HepG2 (cell line): ENCODE data around the gene PPARA. TPM values are rescaled to one million over a fixed set of nuclear protein-coding genes. Genes with fewer than 3 reads are reported as not detected.

ENCODE experiments used
- ATAC-seq: fragments of 200-7000 bp; cut with Tn5 transposase; 3 replicates; pipeline ENCODE4 v1.9.1; 2020; ENCODE audit warnings: mild to moderate bottlenecking, moderate library complexity
- BruUV-seq: library from RNA; stranded (reverse); fragments of 400-500 nt; replicated peaks from 2 replicates; lab custom pipeline; 2021; lab: Mats Ljungman, UMichigan
- CTCF ChIA-PET: fragments of 300-600 bp; formaldehyde crosslinking; extraction: SDS; loops from one replicate; lab custom pipeline; 2021; ENCODE audit warnings: low total read pairs, inconsistent platforms, low intra/inter-chr PET ratio; lab: Yijun Ruan, JAX
- POLR2A ChIA-PET: fragments of 350-600 bp; sonication (Branson Sonifier 250); formaldehyde crosslinking; loops from one replicate; lab custom pipeline; 2020; ENCODE audit warnings: antibody characterized with exemption, inconsistent platforms; lab: Yijun Ruan, JAX
- DNase-seq: peaks from one replicate; pipeline ENCODE4 v3.0.0-alpha.2; 2015; ENCODE audit warnings: low spot score
- FAIRE-seq: peaks from 3 replicates; lab custom pipeline; 2011; peaks lifted over from hg19 to GRCh38; lab: Jason Lieb, UNC
- H2AFZ ChIP-seq: one replicate; pipeline ENCODE4 v1.6.1; 2011; ENCODE audit warnings: low read length, inconsistent platforms
- H3K27ac ChIP-seq: fragments of 300-600 bp; 3 replicates; pipeline ENCODE4 v1.8.0; 2011; ENCODE audit warnings: mixed run types, mild to moderate bottlenecking, mixed read lengths, low read length, inconsistent platforms; ENCODE audit not compliant: insufficient read depth; ENCODE audit errors: extremely low read length
- H3K27me3 ChIP-seq, 2 experiments: fragments of 200-600 bp in 1 of 2; 2 replicates in 1 of 2; 3 replicates in 1 of 2; pipeline versions ENCODE4 v1.6.0 to v1.8.0; 2011; ENCODE audit warnings: low read length in 2 of 2, mild to moderate bottlenecking in 2 of 2, moderate library complexity in 2 of 2, inconsistent platforms in 1 of 2; ENCODE audit not compliant: insufficient read depth in 2 of 2, control insufficient read depth in 1 of 2
- H3K36me3 ChIP-seq, 2 experiments: fragments of 200-600 bp in 1 of 2; replicated peaks in 1 of 2; 2 replicates in 1 of 2; 3 replicates in 1 of 2; pipeline versions ENCODE4 v1.5.1 to v1.8.0; 2011; ENCODE audit warnings: low read length in 2 of 2, inconsistent platforms in 1 of 2; ENCODE audit not compliant: insufficient read depth in 2 of 2, control insufficient read depth in 1 of 2
- H3K4me1 ChIP-seq: 2 replicates; pipeline ENCODE4 v1.5.1; 2012; ENCODE audit warnings: low read length, inconsistent platforms; ENCODE audit not compliant: insufficient read depth
- H3K4me2 ChIP-seq: 2 replicates; pipeline ENCODE4 v1.6.0; 2011; ENCODE audit warnings: low read depth, low read length, inconsistent platforms
- H3K4me3 ChIP-seq, 3 experiments: fragments of 200-600 bp in 1 of 3; sonication (generic), shearing (Covaris generic) in 1 of 3; replicated peaks in 1 of 3; 2 replicates each; pipeline ENCODE4 v1.5.1; 2011 to 2016; ENCODE audit warnings: low read length in 3 of 3, inconsistent platforms in 2 of 3, low read depth in 2 of 3, mild to moderate bottlenecking in 2 of 3, control low read depth in 1 of 3, mixed read lengths in 1 of 3; ENCODE audit not compliant: insufficient read depth in 1 of 3
- H3K79me2 ChIP-seq: one replicate; pipeline ENCODE4 v1.6.1; 2011; ENCODE audit warnings: low read length, inconsistent platforms; ENCODE audit not compliant: insufficient read depth
- H3K9ac ChIP-seq: 2 replicates; pipeline ENCODE4 v1.6.0; 2011; ENCODE audit warnings: mild to moderate bottlenecking, low read depth, low read length, inconsistent platforms; ENCODE audit not compliant: insufficient read depth
- H3K9me3 ChIP-seq: 2 replicates; pipeline ENCODE4 v1.5.1; 2012; ENCODE audit warnings: mild to moderate bottlenecking, low read length
- H4K20me1 ChIP-seq: 2 replicates; pipeline ENCODE4 v1.6.0; 2011; ENCODE audit warnings: inconsistent platforms, mild to moderate bottlenecking, low read length, moderate library complexity; ENCODE audit not compliant: insufficient read depth
- AGO2 ChIP-seq: fragments of 200-400 bp; formaldehyde crosslinking; optimal IDR thresholded peaks from 2 replicates; pipeline ENCODE3; 2017; ENCODE audit warnings: mild to moderate bottlenecking, low read depth, low read length, moderate library complexity
- BCLAF1 ChIP-seq: fragments of 450-650 bp; IDR thresholded peaks from 2 replicates; pipeline ENCODE4 v1.6.1; 2017; ENCODE audit warnings: mild to moderate bottlenecking
- CREB3 ChIP-seq: sonication (generic); formaldehyde crosslinking; IDR thresholded peaks from 2 replicates; pipeline ENCODE4 v1.5.0; 2020; ENCODE audit warnings: missing genetic modification reagents
- HCFC1 ChIP-seq: fragments of 150-350 bp; IDR thresholded peaks from 2 replicates; pipeline ENCODE4 v1.6.1; 2014; ENCODE audit warnings: low read depth, low read length
- POLR2G ChIP-seq: fragments of 200-400 bp; formaldehyde crosslinking; IDR thresholded peaks from 2 replicates; pipeline ENCODE4 v1.6.1; 2018; ENCODE audit warnings: mild to moderate bottlenecking, low read depth, low read length, moderate library complexity
- ZFYVE20 ChIP-seq: sonication (generic); formaldehyde crosslinking; IDR thresholded peaks from 2 replicates; pipeline ENCODE4 v1.8.0; 2023; ENCODE audit warnings: low read depth, mild to moderate bottlenecking, moderate library complexity, missing genetic modification reagents, borderline replicate concordance
- ZNF451 ChIP-seq: sonication (generic); formaldehyde crosslinking; IDR thresholded peaks from 2 replicates; pipeline ENCODE4 v1.5.0; 2020; ENCODE audit warnings: mild to moderate bottlenecking, missing genetic modification reagents
- ZSCAN12 ChIP-seq: sonication (generic); formaldehyde crosslinking; IDR thresholded peaks from 2 replicates; pipeline ENCODE4 v1.9.0; 2021; ENCODE audit warnings: mild to moderate bottlenecking, missing genetic modification reagents
- WGBS: methylation state at CpG from one replicate; pipeline ENCODE4 v1.1.6; 2017; ENCODE audit warnings: low lambda C conversion rate; 5-methylcytosine and 5-hydroxymethylcytosine counted together
- in situ Hi-C: cut with HindIII; loops from 2 replicates; pipeline ENCODE4 v1.10.0; 2017; ENCODE audit warnings: low pct_unique_long_range_greater_than_20kb; ENCODE audit not compliant: extremely low pct_ligation_motif_present
- intact Hi-C: fragments of 100-400 bp; cut with micrococcal nuclease; formaldehyde crosslinking; loops from one replicate; pipeline ENCODE4 v1.10.0; 2022; ENCODE audit not compliant: unreplicated experiment
- polyA plus RNA-seq, 8 experiments: library from polyadenylated mRNA; depleted of rRNA in 3 of 8; stranded (reverse) in 7 of 8; unstranded in 1 of 8; fragments of >200 nt; fragmentation: Illumina TruSeq in 4 of 8; extraction: Trizol in 4 of 8; gene quantifications; 2 replicates each; pipeline versions ENCODE4 v1.2.1 to v1.2.3, GENCODE V29; 2011 to 2016; ENCODE audit warnings: low read depth in 4 of 8, missing spikeins in 1 of 8, mixed read lengths in 1 of 8; ENCODE audit not compliant: insufficient read depth in 1 of 8
- total RNA-seq, 5 experiments: library from RNA; depleted of rRNA; stranded (reverse); fragments of >200 nt; fragmentation: Illumina TruSeq; extraction: Trizol; gene quantifications; 2 replicates each; pipeline ENCODE4 v1.2.3, GENCODE V29; 2016; ENCODE audit warnings: low read depth in 1 of 5
- TF ChIP-seq, protein P1 (sequence below): sonication (generic); formaldehyde crosslinking; conservative IDR thresholded peaks from 2 replicates; pipeline ENCODE4 v1.8.0; 2022; ENCODE audit warnings: mild to moderate bottlenecking, moderate library complexity, missing genetic modification reagents

PPARA gene
- total and polyA plus RNA-seq, 2 of the 13 experiments (the other 11 are each of a cell fraction or from before 2014, with no cell fraction given): 18.2 to 24.7 TPM

DNA sequence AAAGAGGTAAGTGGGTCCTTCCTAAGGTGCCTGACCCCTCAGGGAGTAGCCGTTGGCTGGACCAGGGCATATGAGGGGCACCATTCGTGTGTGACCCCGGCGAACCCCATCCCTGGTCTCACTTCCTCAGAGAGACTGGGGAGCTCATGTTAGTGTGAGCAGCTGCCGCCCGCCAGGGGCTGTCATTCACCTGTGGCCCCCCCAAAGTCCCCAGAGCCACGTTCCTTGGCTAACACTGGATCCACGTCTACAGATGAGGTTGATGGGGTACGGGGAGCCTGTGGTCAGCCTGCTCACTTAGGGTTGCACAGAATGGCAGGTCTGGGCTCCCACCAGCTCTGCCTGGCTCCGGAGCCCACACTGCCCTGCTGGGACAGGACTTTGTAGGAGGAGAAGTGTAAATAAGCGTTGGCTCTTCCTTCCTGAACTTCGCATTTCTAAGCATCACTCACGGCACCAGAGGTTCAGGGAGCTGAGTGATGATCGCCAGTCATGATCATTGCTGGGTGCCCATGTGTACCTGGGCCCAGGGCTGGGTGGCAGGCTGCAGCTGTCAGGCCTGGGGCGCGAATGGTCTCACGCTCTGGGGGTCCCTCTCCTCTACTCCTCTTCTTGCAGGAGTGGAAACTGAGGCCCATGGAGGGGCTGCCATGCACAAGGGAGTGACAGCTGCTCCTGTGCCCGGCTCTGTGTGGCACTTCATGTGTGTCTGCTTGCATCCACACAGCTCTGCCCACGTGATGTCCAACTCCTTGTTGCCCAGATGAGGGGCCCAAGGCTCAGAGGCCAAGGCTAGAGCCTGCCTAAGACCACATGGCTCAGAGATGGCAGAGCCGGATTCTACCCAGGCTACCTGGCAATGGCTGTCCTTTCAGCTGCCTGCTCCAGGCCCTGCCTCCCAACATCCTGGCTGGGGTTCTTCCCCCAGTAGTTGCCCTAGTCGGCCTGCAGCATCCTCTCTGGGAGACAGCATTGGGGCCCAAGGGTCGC lies 128.6 kb downstream of the PPARA start:
- FAIRE-seq (no peak), DNase-seq (no peak), ATAC-seq (no peak)
- no peak overlapping the region for H3K4me3 ChIP-seq
- POLR2A ChIA-PET: interaction anchor here (1.5 to 6.2 kb wide), 3 partner anchors 10 to 17 kb away, joined by 3 to 41 read pairs (median 9); partner anchors contain the start of genes GTSE1 and TTC38
- H3K4me1 ChIP-seq: no peaks in the 10 kb centered on the region
- H2AFZ ChIP-seq: no peak overlapping the region
- 96% methylated on average over 8 of the region's 22 CpGs for WGBS
- intact Hi-C loops (no loop called here), in situ Hi-C loops (no loop called here)
- H3K79me2 ChIP-seq: no peaks in the 10 kb centered on the region
- no peaks in the 10 kb centered on the region for H3K27me3 ChIP-seq
- peaks cover 9% of the 10 kb centered on the region for H4K20me1 ChIP-seq
- CTCF ChIA-PET: no interaction called here
- H3K36me3 ChIP-seq: peaks cover 53 to 93% of the 10 kb centered on the region in 2 experiments
- no peaks in the 10 kb centered on the region for H3K9me3 ChIP-seq
- BruUV-seq: no TSS peak
- no peak overlapping the region for H3K27ac ChIP-seq
- no peak overlapping the region for H3K9ac ChIP-seq
- TF ChIP-seq BCLAF1 (no peak), HCFC1 (no peak), ZNF451 (CRISPR knock-in tag) (no peak), CREB3 (CRISPR knock-in tag) (no peak), ZSCAN12 (CRISPR knock-in tag) (no peak), AGO2 (peak; percentile 72), POLR2G (0 out of 2 replicates have a peak, but pooled peaks have one; percentile 9), ZFYVE20 (CRISPR knock-in tag) (no peak)
- TF ChIP-seq, protein P1, sequence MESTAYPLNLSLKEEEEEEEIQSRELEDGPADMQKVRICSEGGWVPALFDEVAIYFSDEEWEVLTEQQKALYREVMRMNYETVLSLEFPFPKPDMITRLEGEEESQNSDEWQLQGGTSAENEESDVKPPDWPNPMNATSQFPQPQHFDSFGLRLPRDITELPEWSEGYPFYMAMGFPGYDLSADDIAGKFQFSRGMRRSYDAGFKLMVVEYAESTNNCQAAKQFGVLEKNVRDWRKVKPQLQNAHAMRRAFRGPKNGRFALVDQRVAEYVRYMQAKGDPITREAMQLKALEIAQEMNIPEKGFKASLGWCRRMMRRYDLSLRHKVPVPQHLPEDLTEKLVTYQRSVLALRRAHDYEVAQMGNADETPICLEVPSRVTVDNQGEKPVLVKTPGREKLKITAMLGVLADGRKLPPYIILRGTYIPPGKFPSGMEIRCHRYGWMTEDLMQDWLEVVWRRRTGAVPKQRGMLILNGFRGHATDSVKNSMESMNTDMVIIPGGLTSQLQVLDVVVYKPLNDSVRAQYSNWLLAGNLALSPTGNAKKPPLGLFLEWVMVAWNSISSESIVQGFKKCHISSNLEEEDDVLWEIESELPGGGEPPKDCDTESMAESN (CRISPR knock-in tag): no peak
- H3K4me2 ChIP-seq: no peak overlapping the region
